Activated CD4-positive, alpha-beta T cell treated with anti-CD3 and anti-CD28 coated beads, Interleukin-2, amount 10 ng/mL, durations not matched to agents 7 days and 5 days (primary cell): Measurements from ENCODE around the gene ITPA. TPM values are rescaled to one million over a fixed set of nuclear protein-coding genes. Genes with fewer than 3 reads are reported as not detected.

Experiments used
- CTCF ChIA-PET: fragments of 350-600 bp; sonication (Branson Sonifier 250); formaldehyde crosslinking; loops from one replicate; lab custom pipeline; 2021; ENCODE audit warnings: antibody characterized with exemption; lab: Charles Lee
- POLR2A ChIA-PET: fragments of 350-600 bp; sonication (Branson Sonifier 250); formaldehyde crosslinking; loops from one replicate; lab custom pipeline; 2021; ENCODE audit warnings: antibody characterized with exemption; lab: Charles Lee
- DNase-seq: peaks from one replicate; pipeline ENCODE4 v3.0.0-alpha.2; 2020
- H3K27ac Mint-ChIP-seq: one replicate; pipeline ENCODE4 v1.8.0; 2021; ENCODE audit warnings: mild to moderate bottlenecking, moderate library complexity, mixed read lengths
- H3K27me3 Mint-ChIP-seq: one replicate; pipeline ENCODE4 v1.8.0; 2021; ENCODE audit warnings: mixed read lengths
- H3K36me3 Mint-ChIP-seq: one replicate; pipeline ENCODE4 v1.8.0; 2021; ENCODE audit warnings: low read depth, mixed read lengths
- H3K4me1 Mint-ChIP-seq: one replicate; pipeline ENCODE4 v1.8.0; 2021; ENCODE audit warnings: mixed read lengths
- H3K4me3 Mint-ChIP-seq: one replicate; pipeline ENCODE4 v1.8.0; 2021; ENCODE audit warnings: mild to moderate bottlenecking, moderate library complexity, mixed read lengths
- H3K9me3 Mint-ChIP-seq: one replicate; pipeline ENCODE4 v1.8.0; 2021; ENCODE audit warnings: mixed read lengths
- total RNA-seq, 2 experiments: library from RNA; stranded (reverse); gene quantifications; one replicate each; pipeline ENCODE4 v1.2.3, GENCODE V29; 2021

ITPA gene
- total RNA-seq, 2 experiments from 2014 or later: 52.1 to 72.7 TPM

DNA sequence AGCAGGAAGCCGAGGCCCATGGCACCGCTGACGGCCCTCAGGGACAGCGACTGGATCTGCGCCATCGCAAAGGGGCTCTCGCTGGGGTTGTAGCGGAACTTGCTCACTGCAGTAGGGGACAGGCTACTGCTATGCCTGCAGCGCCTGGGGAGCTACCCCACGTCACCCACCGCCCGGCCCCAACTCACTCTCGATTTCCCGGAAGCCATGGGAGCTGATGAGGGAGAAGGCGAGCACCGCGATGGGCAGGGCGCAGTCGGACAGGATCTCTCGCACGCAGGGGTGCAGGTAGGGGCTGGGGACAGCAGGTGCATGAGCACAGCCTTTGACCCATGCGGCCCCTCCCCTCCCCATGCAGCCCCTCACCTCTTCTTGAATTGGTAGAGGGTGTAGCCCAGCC, 19.9 kb downstream of the ITPA start:
- peaks cover 2% of the 10 kb centered on the region for H3K36me3 Mint-ChIP-seq
- POLR2A ChIA-PET: no interaction called here

DNA sequence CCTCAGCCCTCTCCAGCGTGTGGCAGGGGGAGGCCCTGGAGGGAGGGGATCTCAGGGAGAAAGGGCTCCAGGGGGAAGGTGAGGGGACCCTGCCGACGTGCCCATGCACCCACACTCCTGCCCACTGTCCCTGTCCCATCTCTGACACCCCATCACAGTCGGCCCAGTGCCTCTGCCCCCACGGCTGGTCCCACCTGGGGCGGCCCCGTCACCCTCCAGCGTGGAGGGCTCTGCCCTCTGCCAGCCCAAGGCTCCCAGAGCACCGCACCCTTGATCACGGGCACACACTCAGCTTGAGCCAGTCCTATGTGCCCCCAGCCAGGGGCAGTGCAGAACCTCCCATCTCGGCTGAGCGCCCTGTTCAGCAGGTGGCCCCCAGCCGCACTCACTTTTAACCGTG, 20.5 kb downstream of the ITPA start:
- peaks cover under 1% of the 10 kb centered on the region for H3K36me3 Mint-ChIP-seq
- no peaks in the 10 kb centered on the region for H3K9me3 Mint-ChIP-seq
- H3K4me1 Mint-ChIP-seq: peaks cover under 1% of the 10 kb centered on the region
- no peak for DNase-seq
- ChIA-PET POLR2A (no interaction called here), CTCF (no interaction called here)
- H3K4me3 Mint-ChIP-seq: no peak overlapping the region
- no peak overlapping the region for H3K27ac Mint-ChIP-seq
- H3K27me3 Mint-ChIP-seq: no peaks in the 10 kb centered on the region

More for the DNA sequence above, 19.9 kb downstream of the ITPA start:
- DNase-seq: no peak
- Mint-ChIP-seq H3K27me3 (no peaks in the 10 kb centered on the region), H3K27ac (no peak overlapping the region), H3K4me3 (no peak overlapping the region), H3K4me1 (peaks cover 3% of the 10 kb centered on the region), H3K9me3 (no peaks in the 10 kb centered on the region)
- CTCF ChIA-PET: no interaction called here

DNA sequence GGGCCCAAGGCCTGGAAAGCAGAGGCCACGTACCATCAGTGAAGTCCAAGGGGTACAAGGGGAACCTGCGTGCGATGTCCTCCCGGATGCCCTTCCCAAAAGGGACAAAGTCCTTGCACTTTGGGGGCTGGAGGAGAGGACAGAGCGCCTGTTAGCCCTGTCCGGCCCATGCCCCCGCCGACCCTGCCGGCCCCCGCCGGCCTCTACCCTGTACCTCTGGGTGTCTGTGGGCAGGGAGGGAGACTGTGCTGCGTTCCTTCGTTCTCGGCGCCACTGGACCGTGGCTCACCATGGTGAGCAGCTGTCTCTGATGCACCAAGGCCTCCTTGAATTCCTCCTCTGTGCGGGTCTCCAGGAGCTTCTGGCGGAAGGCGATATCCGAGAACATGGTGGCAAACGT, 21.8 kb downstream of the ITPA start:
- DNase-seq: no peak
- Mint-ChIP-seq H3K36me3 (no peaks in the 10 kb centered on the region), H3K4me1 (no peaks in the 10 kb centered on the region), H3K27me3 (peaks cover 4% of the 10 kb centered on the region), H3K27ac (no peak overlapping the region), H3K4me3 (no peak overlapping the region), H3K9me3 (no peaks in the 10 kb centered on the region)
- ChIA-PET CTCF (no interaction called here), POLR2A (no interaction called here)

- Mint-ChIP-seq H3K4me1 (no peaks in the 10 kb centered on the region), H3K9me3 (no peaks in the 10 kb centered on the region), H3K36me3 (no peaks in the 10 kb centered on the region), H3K4me3 (no peak overlapping the region), H3K27me3 (peaks cover 12% of the 10 kb centered on the region), H3K27ac (no peak overlapping the region)
- ChIA-PET CTCF (interaction anchor here (1.3 kb wide), 1 partner anchor 11 kb away, joined by 4 read pairs; no protein-coding TSS in a partner anchor), POLR2A (no interaction called here)
- no peak for DNase-seq
Measured at GRCh38 chr20:3231889-3232588, 22.7 kb downstream of the ITPA start.

GRCh38 chr20:3233131-3233990, 24.1 kb downstream of the ITPA start:
- Mint-ChIP-seq H3K27ac (no peak overlapping the region), H3K4me1 (peaks cover 3% of the 10 kb centered on the region), H3K36me3 (no peaks in the 10 kb centered on the region), H3K9me3 (no peaks in the 10 kb centered on the region), H3K27me3 (peaks cover 23% of the 10 kb centered on the region), H3K4me3 (no peak overlapping the region)
- no peak for DNase-seq
- POLR2A ChIA-PET: no interaction called here
- CTCF ChIA-PET: interaction anchor here (1.3 kb wide), 2 partner anchors 10 to 13 kb away, joined by 4 to 5 read pairs; no protein-coding TSS in a partner anchor

GRCh38 chr20:3233991-3234498, 24.7 kb downstream of the ITPA start:
- DNase-seq: no peak
- POLR2A ChIA-PET: no interaction called here
- Mint-ChIP-seq H3K27me3 (peaks cover 24% of the 10 kb centered on the region), H3K4me3 (no peak overlapping the region), H3K4me1 (peaks cover 3% of the 10 kb centered on the region), H3K27ac (no peak overlapping the region), H3K36me3 (no peaks in the 10 kb centered on the region), H3K9me3 (no peaks in the 10 kb centered on the region)
- CTCF ChIA-PET: interaction anchor here (0.6 to 1.3 kb wide), 2 partner anchors 11 to 216 kb away, joined by 3 to 5 read pairs; no protein-coding TSS in a partner anchor

- Mint-ChIP-seq H3K36me3 (no peaks in the 10 kb centered on the region), H3K4me3 (no peak overlapping the region), H3K27ac (no peak overlapping the region), H3K4me1 (peaks cover 10% of the 10 kb centered on the region), H3K27me3 (peaks cover 38% of the 10 kb centered on the region), H3K9me3 (no peaks in the 10 kb centered on the region)
- CTCF ChIA-PET: interaction anchor here (0.6 to 1.1 kb wide), 4 partner anchors 8 to 81 kb away, joined by 3 to 4 read pairs (median 4); no protein-coding TSS in a partner anchor
- DNase-seq: no peak
- POLR2A ChIA-PET: no interaction called here
Measured at GRCh38 chr20:3235666-3236324, 26.5 kb downstream of the ITPA start.

DNA sequence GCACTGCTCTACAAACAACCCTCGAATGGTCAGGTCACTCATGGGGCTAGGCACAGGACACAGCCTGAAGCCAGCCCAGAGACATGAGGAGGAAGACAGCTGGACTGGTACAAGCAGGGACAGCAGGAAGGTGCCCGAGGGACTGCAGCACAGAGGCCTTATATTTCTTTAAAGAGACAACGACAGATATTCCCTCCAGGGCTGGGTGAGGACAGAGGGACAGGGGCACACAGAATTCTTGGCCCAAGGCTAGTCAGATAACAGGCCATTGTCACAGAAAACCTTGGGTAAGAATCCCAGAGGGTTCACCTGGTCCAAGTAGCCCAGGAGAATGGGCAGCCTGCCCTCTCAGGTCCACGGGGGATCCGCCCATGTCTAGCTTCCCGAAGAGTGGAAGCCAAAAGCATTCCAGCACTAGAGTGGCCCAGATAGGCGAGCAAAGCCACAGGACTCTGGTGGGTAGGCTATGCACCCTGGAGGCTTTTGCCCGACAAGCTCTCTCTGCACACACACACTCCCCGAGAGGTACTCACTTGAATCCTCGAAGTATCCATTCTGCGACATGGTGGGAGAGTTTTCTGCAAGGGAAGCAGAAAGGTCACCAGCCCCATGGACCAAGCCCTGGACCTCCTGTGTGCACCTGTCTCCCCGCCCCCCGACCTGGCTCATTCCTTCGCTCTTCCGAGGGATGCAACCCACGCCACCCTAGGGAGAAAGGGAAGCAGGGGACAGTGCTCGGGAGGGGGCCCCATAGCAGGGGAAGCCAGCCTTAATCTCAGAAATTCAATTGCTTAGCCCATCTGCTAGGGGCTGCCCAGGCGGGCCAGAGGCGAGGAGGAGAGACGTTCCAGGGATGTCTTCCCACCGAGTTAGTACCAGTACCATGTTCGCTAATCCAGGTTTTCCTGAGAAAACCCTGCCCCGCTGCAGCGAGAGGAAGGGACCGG, 28.0 kb downstream of the ITPA start:
- H3K36me3 Mint-ChIP-seq: no peaks in the 10 kb centered on the region
- H3K9me3 Mint-ChIP-seq: no peaks in the 10 kb centered on the region
- POLR2A ChIA-PET: no interaction called here
- peaks cover 49% of the 10 kb centered on the region for H3K27me3 Mint-ChIP-seq
- no peak for DNase-seq
- peak overlapping the region; percentile 78 for H3K4me3 Mint-ChIP-seq
- no peak overlapping the region for H3K27ac Mint-ChIP-seq
- CTCF ChIA-PET: interaction anchor here (1.1 kb wide), 1 partner anchor 12 kb away, joined by 3 read pairs; no protein-coding TSS in a partner anchor
- peaks cover 10% of the 10 kb centered on the region for H3K4me1 Mint-ChIP-seq

GRCh38 chr20:3237958-3238615, 28.8 kb downstream of the ITPA start:
- H3K4me1 Mint-ChIP-seq: peaks cover 10% of the 10 kb centered on the region
- POLR2A ChIA-PET: no interaction called here

GRCh38 chr20:3238616-3239025, 29.3 kb downstream of the ITPA start:
- Mint-ChIP-seq H3K4me1 (peaks cover 10% of the 10 kb centered on the region), H3K27me3 (peaks cover 53% of the 10 kb centered on the region)

More at GRCh38 chr20:3237958-3238615, 28.8 kb downstream of the ITPA start:
- Mint-ChIP-seq H3K27me3 (peaks cover 51% of the 10 kb centered on the region), H3K27ac (no peak overlapping the region), H3K9me3 (no peaks in the 10 kb centered on the region), H3K36me3 (no peaks in the 10 kb centered on the region), H3K4me3 (peak overlapping the region; percentile 78)
- no peak for DNase-seq
- CTCF ChIA-PET: interaction anchor here (0.6 kb wide), 2 partner anchors 22 to 33 kb away, joined by 3 read pairs; no protein-coding TSS in a partner anchor

More at GRCh38 chr20:3238616-3239025, 29.3 kb downstream of the ITPA start:
- CTCF ChIA-PET: interaction anchor here (0.6 to 1.2 kb wide), 3 partner anchors 20 to 32 kb away, joined by 3 to 4 read pairs (median 3); no protein-coding TSS in a partner anchor
- H3K4me3 Mint-ChIP-seq: peak overlapping the region; percentile 78
- POLR2A ChIA-PET: no interaction called here
- H3K27ac Mint-ChIP-seq: no peak overlapping the region
- H3K36me3 Mint-ChIP-seq: no peaks in the 10 kb centered on the region
- no peaks in the 10 kb centered on the region for H3K9me3 Mint-ChIP-seq
- DNase-seq: peak; percentile 66
